ENCODE results near the gene BRF1.

The BRF1 gene

GRCh38 chr14:105219043-105219612, 81.7 kb downstream of the BRF1 start:
- Histone ChIP-seq H3K4me1 (ENCODE audit: insufficient read depth, low read length) (no peaks in the 10 kb centered on the region), H3K9ac (ENCODE audit: low read depth, low read length) (no peak overlapping the region), H3K36me3 (ENCODE audit: insufficient read depth, low read depth, low read length) (no peaks in the 10 kb centered on the region; the same call in none of the 2 replicates), H3K27me3 (ENCODE audit: insufficient read depth, low read length) (no peaks in the 10 kb centered on the region), H3K9me3 (ENCODE audit: insufficient read depth, low read depth, low read length) (no peaks in the 10 kb centered on the region), H3K27ac (ENCODE audit: low read length) (no peak overlapping the region), H3K4me3 (ENCODE audit: low read length) (no peak overlapping the region)

GRCh38 chr14:105218611-105219010, 82.2 kb downstream of the BRF1 start:
- Histone ChIP-seq H3K9me3 (ENCODE audit: insufficient read depth, low read depth, low read length) (no peaks in the 10 kb centered on the region), H3K4me3 (ENCODE audit: low read length) (no peak overlapping the region), H3K9ac (ENCODE audit: low read depth, low read length) (no peak overlapping the region), H3K27ac (ENCODE audit: low read length) (no peak overlapping the region), H3K27me3 (ENCODE audit: insufficient read depth, low read length) (no peaks in the 10 kb centered on the region), H3K36me3 (ENCODE audit: insufficient read depth, low read depth, low read length) (no peaks in the 10 kb centered on the region; the same call in none of the 2 replicates), H3K4me1 (ENCODE audit: insufficient read depth, low read length) (no peaks in the 10 kb centered on the region)

GRCh38 chr14:105217774-105218173, 83.0 kb downstream of the BRF1 start:
- H3K4me3 ChIP-seq (ENCODE audit: low read length), result no peak overlapping the region
- H3K4me1 ChIP-seq (ENCODE audit: insufficient read depth, low read length), result no peaks in the 10 kb centered on the region

GRCh38 chr14:105216490-105217247, 84.1 kb downstream of the BRF1 start:
- Histone ChIP-seq H3K4me3 (ENCODE audit: low read length) (no peak overlapping the region), H3K4me1 (ENCODE audit: insufficient read depth, low read length) (no peaks in the 10 kb centered on the region), H3K27ac (ENCODE audit: low read length) (no peak overlapping the region), H3K9me3 (ENCODE audit: insufficient read depth, low read depth, low read length) (no peaks in the 10 kb centered on the region), H3K36me3 (ENCODE audit: insufficient read depth, low read depth, low read length) (no peaks in the 10 kb centered on the region; the same call in 1 of the 2 replicates), H3K27me3 (ENCODE audit: insufficient read depth, low read length) (no peaks in the 10 kb centered on the region), H3K9ac (ENCODE audit: low read depth, low read length) (no peak overlapping the region)

More at GRCh38 chr14:105217774-105218173, 83.0 kb downstream of the BRF1 start:
- Histone ChIP-seq H3K9me3 (ENCODE audit: insufficient read depth, low read depth, low read length) (no peaks in the 10 kb centered on the region), H3K27me3 (ENCODE audit: insufficient read depth, low read length) (no peaks in the 10 kb centered on the region), H3K36me3 (ENCODE audit: insufficient read depth, low read depth, low read length) (no peaks in the 10 kb centered on the region; the same call in 1 of the 2 replicates), H3K9ac (ENCODE audit: low read depth, low read length) (no peak overlapping the region), H3K27ac (ENCODE audit: low read length) (no peak overlapping the region)

GRCh38 chr14:105215602-105216001, 85.2 kb downstream of the BRF1 start:
- Histone ChIP-seq H3K9ac (ENCODE audit: low read depth, low read length) (no peak overlapping the region), H3K36me3 (ENCODE audit: insufficient read depth, low read depth, low read length) (no peaks in the 10 kb centered on the region; the same call in 1 of the 2 replicates), H3K27ac (ENCODE audit: low read length) (no peak overlapping the region), H3K27me3 (ENCODE audit: insufficient read depth, low read length) (no peaks in the 10 kb centered on the region), H3K4me1 (ENCODE audit: insufficient read depth, low read length) (no peaks in the 10 kb centered on the region), H3K9me3 (ENCODE audit: insufficient read depth, low read depth, low read length) (no peaks in the 10 kb centered on the region), H3K4me3 (ENCODE audit: low read length) (no peak overlapping the region)

GRCh38 chr14:105214324-105214915, 86.4 kb downstream of the BRF1 start:
- Histone ChIP-seq H3K27me3 (ENCODE audit: insufficient read depth, low read length) (no peaks in the 10 kb centered on the region), H3K36me3 (ENCODE audit: insufficient read depth, low read depth, low read length) (no peaks in the 10 kb centered on the region; the same call in 1 of the 2 replicates), H3K9me3 (ENCODE audit: insufficient read depth, low read depth, low read length) (no peaks in the 10 kb centered on the region), H3K4me1 (ENCODE audit: insufficient read depth, low read length) (no peaks in the 10 kb centered on the region), H3K4me3 (ENCODE audit: low read length) (no peak overlapping the region), H3K9ac (ENCODE audit: low read depth, low read length) (no peak overlapping the region), H3K27ac (ENCODE audit: low read length) (no peak overlapping the region)

- Histone ChIP-seq H3K9me3 (ENCODE audit: insufficient read depth, low read depth, low read length) (no peaks in the 10 kb centered on the region), H3K27me3 (ENCODE audit: insufficient read depth, low read length) (no peaks in the 10 kb centered on the region), H3K27ac (ENCODE audit: low read length) (no peak overlapping the region), H3K36me3 (ENCODE audit: insufficient read depth, low read depth, low read length) (no peaks in the 10 kb centered on the region), H3K4me3 (ENCODE audit: low read length) (no peak overlapping the region), H3K9ac (ENCODE audit: low read depth, low read length) (no peak overlapping the region; the same call in 1 of the 2 replicates), H3K4me1 (ENCODE audit: insufficient read depth, low read length) (no peaks in the 10 kb centered on the region)
These were observed 87.4 kb downstream of the BRF1 start for GRCh38 chr14:105213361-105213760.

- Histone ChIP-seq H3K27me3 (ENCODE audit: insufficient read depth, low read length) (no peaks in the 10 kb centered on the region), H3K9ac (ENCODE audit: low read depth, low read length) (no peak overlapping the region), H3K27ac (ENCODE audit: low read length) (no peak overlapping the region), H3K9me3 (ENCODE audit: insufficient read depth, low read depth, low read length) (no peaks in the 10 kb centered on the region), H3K36me3 (ENCODE audit: insufficient read depth, low read depth, low read length) (no peaks in the 10 kb centered on the region), H3K4me3 (ENCODE audit: low read length) (no peak overlapping the region), H3K4me1 (ENCODE audit: insufficient read depth, low read length) (no peaks in the 10 kb centered on the region)
These were observed 88.1 kb downstream of the BRF1 start for GRCh38 chr14:105212541-105213300.

GRCh38 chr14:105211758-105212089, 89.1 kb downstream of the BRF1 start:
- Histone ChIP-seq H3K9ac (ENCODE audit: low read depth, low read length) (no peak overlapping the region), H3K27ac (ENCODE audit: low read length) (no peak overlapping the region), H3K27me3 (ENCODE audit: insufficient read depth, low read length) (no peaks in the 10 kb centered on the region), H3K4me3 (ENCODE audit: low read length) (no peak overlapping the region), H3K4me1 (ENCODE audit: insufficient read depth, low read length) (no peaks in the 10 kb centered on the region), H3K36me3 (ENCODE audit: insufficient read depth, low read depth, low read length) (no peaks in the 10 kb centered on the region), H3K9me3 (ENCODE audit: insufficient read depth, low read depth, low read length) (no peaks in the 10 kb centered on the region)

- no peaks in the 10 kb centered on the region for H3K36me3 ChIP-seq (ENCODE audit: insufficient read depth, low read depth, low read length)
- no peak overlapping the region for H3K27ac ChIP-seq (ENCODE audit: low read length)
- H3K4me3 ChIP-seq (ENCODE audit: low read length), result no peak overlapping the region
- no peak overlapping the region for H3K9ac ChIP-seq (ENCODE audit: low read depth, low read length)
- no peaks in the 10 kb centered on the region for H3K4me1 ChIP-seq (ENCODE audit: insufficient read depth, low read length)
- H3K27me3 ChIP-seq (ENCODE audit: insufficient read depth, low read length), result no peaks in the 10 kb centered on the region
- H3K9me3 ChIP-seq (ENCODE audit: insufficient read depth, low read depth, low read length), result no peaks in the 10 kb centered on the region
These were observed 89.6 kb downstream of the BRF1 start for GRCh38 chr14:105211086-105211757.

GRCh38 chr14:105210266-105211025, 90.4 kb downstream of the BRF1 start:
- no peaks in the 10 kb centered on the region for H3K9me3 ChIP-seq (ENCODE audit: insufficient read depth, low read depth, low read length)
- no peaks in the 10 kb centered on the region for H3K36me3 ChIP-seq (ENCODE audit: insufficient read depth, low read depth, low read length)
- H3K9ac ChIP-seq (ENCODE audit: low read depth, low read length), result no peak overlapping the region
- H3K27me3 ChIP-seq (ENCODE audit: insufficient read depth, low read length), result no peaks in the 10 kb centered on the region
- no peaks in the 10 kb centered on the region for H3K4me1 ChIP-seq (ENCODE audit: insufficient read depth, low read length)
- no peak overlapping the region for H3K27ac ChIP-seq (ENCODE audit: low read length)
- no peak overlapping the region for H3K4me3 ChIP-seq (ENCODE audit: low read length)

All from iPS-20b (cell line).